Liver (tissue), 9 donors: Measurements from ENCODE around the gene FBXO44. TPM values are rescaled to one million over a fixed set of nuclear protein-coding genes. Genes with fewer than 3 reads are reported as not detected.

Experiments used
- DNase-seq: peaks from one replicate; pipeline ENCODE4 v3.0.0-alpha.2; 2017; ENCODE audit warnings: low spot score
- H3K27ac ChIP-seq, 2 donors: one replicate each; pipeline ENCODE4 v1.7.0; 2013; ENCODE audit warnings: inconsistent platforms in 2 of 2, low read length in 2 of 2, control low read depth in 1 of 2, low read depth in 1 of 2, mild to moderate bottlenecking in 1 of 2
- H3K27me3 ChIP-seq, 4 donors: one replicate each; pipeline versions ENCODE4 v1.6.1 to v1.7.0; 2013; ENCODE audit warnings: low read length in 3 of 4, inconsistent platforms in 1 of 4, mild to moderate bottlenecking in 1 of 4, moderate library complexity in 1 of 4; ENCODE audit not compliant: control insufficient read depth in 4 of 4, insufficient read depth in 4 of 4
- H3K36me3 ChIP-seq, 4 donors: one replicate each; pipeline versions ENCODE4 v1.6.1 to v1.7.0; 2013; ENCODE audit warnings: low read length in 3 of 4, mild to moderate bottlenecking in 3 of 4, low read depth in 1 of 4, moderate library complexity in 1 of 4; ENCODE audit not compliant: control insufficient read depth in 4 of 4, insufficient read depth in 3 of 4
- H3K4me1 ChIP-seq, 4 donors: one replicate each; pipeline versions ENCODE4 v1.6.1 to v1.7.0; 2013; ENCODE audit warnings: low read length in 3 of 4, mild to moderate bottlenecking in 3 of 4, moderate library complexity in 1 of 4; ENCODE audit not compliant: control insufficient read depth in 4 of 4, insufficient read depth in 4 of 4
- H3K4me3 ChIP-seq, 3 donors: one replicate each; pipeline versions ENCODE4 v1.6.1 to v1.7.0; 2013; ENCODE audit warnings: low read length in 3 of 3, control low read depth in 1 of 3, low read depth in 1 of 3, mild to moderate bottlenecking in 1 of 3
- H3K9ac ChIP-seq, 2 donors: one replicate each; pipeline ENCODE4 v1.7.0; 2013; ENCODE audit warnings: low read length in 2 of 2, mild to moderate bottlenecking in 2 of 2, moderate library complexity in 2 of 2, control low read depth in 1 of 2, low read depth in 1 of 2
- H3K9me3 ChIP-seq, 4 donors: one replicate each; pipeline versions ENCODE4 v1.6.1 to v1.7.0; 2013; ENCODE audit warnings: low read length in 3 of 4; ENCODE audit not compliant: control insufficient read depth in 4 of 4
- ATF3 ChIP-seq: IDR thresholded peaks from 2 replicates; pipeline ENCODE4 v1.6.1; 2016; ENCODE audit warnings: antibody characterized with exemption
- CTCF ChIP-seq: fragments of 150-350 bp; IDR thresholded peaks from 2 replicates; pipeline ENCODE4 v1.5.1; 2017; ENCODE audit warnings: improper control_type of control experiment, low read depth, low read length; ENCODE audit not compliant: missing input control
- EGR1 ChIP-seq, 2 donors: IDR thresholded peaks; 2 replicates each; pipeline ENCODE4 v1.6.1; 2016 to 2018; ENCODE audit warnings: antibody characterized with exemption in 2 of 2, low read depth in 2 of 2
- FOXA1 ChIP-seq: IDR thresholded peaks from 2 replicates; pipeline ENCODE4 v1.6.1; 2016; ENCODE audit warnings: antibody characterized with exemption
- FOXA2 ChIP-seq: IDR thresholded peaks from 2 replicates; pipeline ENCODE4 v1.6.1; 2016; ENCODE audit warnings: antibody characterized with exemption
- GABPA ChIP-seq, 2 donors: IDR thresholded peaks in 1 of 2; conservative IDR thresholded peaks in 1 of 2; 2 replicates each; pipeline ENCODE4 v1.6.1; 2016; ENCODE audit warnings: antibody characterized with exemption in 2 of 2, mild to moderate bottlenecking in 1 of 2, moderate library complexity in 1 of 2
- HNF4A ChIP-seq, 2 donors: conservative IDR thresholded peaks; 2 replicates each; pipeline ENCODE4 v1.6.1; 2016; ENCODE audit warnings: antibody characterized with exemption in 2 of 2, mild to moderate bottlenecking in 2 of 2
- HNF4G ChIP-seq: IDR thresholded peaks from 2 replicates; pipeline ENCODE4 v1.6.1; 2016; ENCODE audit warnings: antibody characterized with exemption
- JUND ChIP-seq, 2 donors: IDR thresholded peaks; 2 replicates each; pipeline ENCODE4 v1.6.1; 2016; ENCODE audit warnings: antibody characterized with exemption in 2 of 2
- MAX ChIP-seq: IDR thresholded peaks from 2 replicates; pipeline ENCODE4 v1.6.1; 2016; ENCODE audit warnings: antibody characterized with exemption
- NR2F2 ChIP-seq: IDR thresholded peaks from 2 replicates; pipeline ENCODE4 v1.6.1; 2016; ENCODE audit warnings: antibody characterized with exemption
- RAD21 ChIP-seq, 2 donors: IDR thresholded peaks; 2 replicates each; pipeline ENCODE4 v1.6.1; 2016; ENCODE audit warnings: antibody characterized with exemption in 2 of 2, mild to moderate bottlenecking in 2 of 2
- REST ChIP-seq: IDR thresholded peaks from 2 replicates; pipeline ENCODE4 v1.6.1; 2016; ENCODE audit warnings: antibody characterized with exemption, mild to moderate bottlenecking
- RXRA ChIP-seq, 2 donors: IDR thresholded peaks; 2 replicates each; pipeline ENCODE4 v1.6.1; 2017 to 2018; ENCODE audit warnings: antibody characterized with exemption in 2 of 2, mild to moderate bottlenecking in 1 of 2
- SP1 ChIP-seq: IDR thresholded peaks from 2 replicates; pipeline ENCODE4 v1.6.1; 2018; ENCODE audit warnings: antibody characterized with exemption, mild to moderate bottlenecking
- TAF1 ChIP-seq: conservative IDR thresholded peaks from 2 replicates; pipeline ENCODE4 v1.6.1; 2016; ENCODE audit warnings: antibody characterized with exemption, mild to moderate bottlenecking
- YY1 ChIP-seq: IDR thresholded peaks from 2 replicates; pipeline ENCODE4 v1.6.1; 2016; ENCODE audit warnings: antibody characterized with exemption, mild to moderate bottlenecking
- ZBTB33 ChIP-seq: IDR thresholded peaks from 2 replicates; pipeline ENCODE4 v1.6.1; 2016; ENCODE audit warnings: antibody characterized with exemption
- WGBS: extraction: QIAGEN DNeasy Blood & Tissue Kit; methylation state at CpG from one replicate; pipeline ENCODE4 v1.1.7; 2013; 5-methylcytosine and 5-hydroxymethylcytosine counted together
- polyA plus RNA-seq, 2 donors: library from polyadenylated mRNA; stranded (reverse) in 1 of 2; unstranded in 1 of 2; fragments of 200-250 nt in 1 of 2; fragments of >200 nt in 1 of 2; fragmentation: Nextera tagmentation in 1 of 2; extraction: Ambion mirVana in 1 of 2; gene quantifications; one replicate each; pipeline versions ENCODE4 v1.2.1 to v1.2.3, GENCODE V29; 2013 to 2015
- total RNA-seq, 2 donors: library from RNA; depleted of rRNA; stranded (reverse); fragments of >200 nt; gene quantifications; one replicate each; pipeline ENCODE4 v1.2.3, GENCODE V29; 2014
- donor health status: healthy.
- donor health status: healthy.
- donor health status: healthy.
- donor health status: healthy.
- donor health status: healthy.

The FBXO44 gene
- total and polyA plus RNA-seq, 4 donors = 3.6 to 13.2 (median 6.8) TPM

GRCh38 chr1:11708554-11709350 lies 54.1 kb downstream of the FBXO44 start (continued):
- no peak for TF ChIP-seq CTCF
- TF ChIP-seq JUND (IDR thresholded peaks at IDR 0.05) = no peak
- no peak for TF ChIP-seq SP1
- no peak for TF ChIP-seq TAF1
- no peak for TF ChIP-seq FOXA1

GRCh38 chr1:11711490-11711889 lies 56.8 kb downstream of the FBXO44 start:
- peaks cover 0 to 9% (median 5%) of the 10 kb centered on the region in 4 donors for H3K4me1 ChIP-seq
- 97% methylated on average over 5 of the region's 5 CpGs for WGBS

More at GRCh38 chr1:11711490-11711889, 56.8 kb downstream of the FBXO44 start:
- no peak for TF ChIP-seq RAD21 (IDR thresholded peaks at IDR 0.05)
- TF ChIP-seq JUND (IDR thresholded peaks at IDR 0.05) = no peak
- no peak for TF ChIP-seq NR2F2
- no peak for TF ChIP-seq FOXA1
- TF ChIP-seq ATF3 = no peak
- TF ChIP-seq HNF4A (conservative IDR thresholded peaks at IDR 0.05) = no peak
- TF ChIP-seq HNF4G = no peak
- no peak for TF ChIP-seq CTCF
- TF ChIP-seq YY1 = no peak
- TF ChIP-seq SP1 = no peak
- no peak for TF ChIP-seq FOXA2
- no peak for TF ChIP-seq MAX
- TF ChIP-seq GABPA (IDR thresholded peaks at IDR 0.05 in 1 of 2, conservative IDR thresholded peaks at IDR 0.05 in 1 of 2) = no peak
- TF ChIP-seq EGR1 (IDR thresholded peaks at IDR 0.05; ENCODE audit: low read depth in 2 of 2) = no peak
- no peak for TF ChIP-seq ZBTB33
- no peak for TF ChIP-seq RXRA (IDR thresholded peaks at IDR 0.05)
- no peak for TF ChIP-seq REST
- Histone ChIP-seq H3K9ac (no peak overlapping the region), H3K9me3 (no peaks in the 10 kb centered on the region), H3K4me3 (no peak overlapping the region), H3K36me3 (no peaks in the 10 kb centered on the region), H3K27me3 (no peaks in the 10 kb centered on the region), H3K27ac (no peak overlapping the region)
- no peak for DNase-seq
